KMS-11 (cell line): ENCODE measurements around the gene CPN1.

Source experiments
- H2AFZ ChIP-seq: fragments of 200-600 bp; sonication (generic); 2 replicates; pipeline ENCODE4 v1.6.1; 2016; ENCODE audit warnings: antibody characterized with exemption, mixed run types, low read depth
- H3K27ac ChIP-seq: fragments of 200-600 bp; sonication (generic); 2 replicates; pipeline ENCODE4 v1.6.1; 2016; ENCODE audit warnings: mild to moderate bottlenecking, mixed run types
- H3K27me3 ChIP-seq: fragments of 200-600 bp; sonication (generic); 2 replicates; pipeline ENCODE4 v1.6.1; 2017; ENCODE audit warnings: mild to moderate bottlenecking, low read depth, mixed run types, moderate library complexity; ENCODE audit not compliant: insufficient read depth
- H3K36me3 ChIP-seq: fragments of 200-600 bp; sonication (generic); 2 replicates; pipeline ENCODE4 v1.6.1; 2017; ENCODE audit warnings: mild to moderate bottlenecking, mixed run types; ENCODE audit not compliant: insufficient read depth
- H3K4me1 ChIP-seq: fragments of 200-600 bp; sonication (generic); 2 replicates; pipeline ENCODE4 v1.6.1; 2016; ENCODE audit warnings: mild to moderate bottlenecking, low read depth, mixed run types; ENCODE audit not compliant: poor library complexity, severe bottlenecking
- H3K4me2 ChIP-seq: fragments of 200-600 bp; sonication (generic); 2 replicates; pipeline ENCODE4 v1.7.0; 2016; ENCODE audit warnings: mild to moderate bottlenecking, mixed run types
- H3K4me3 ChIP-seq: fragments of 200-600 bp; sonication (generic); IDR thresholded peaks from 2 replicates; pipeline ENCODE4 v1.6.1; 2017; ENCODE audit warnings: low read depth, low read length, mixed read lengths; ENCODE audit not compliant: insufficient read depth
- H3K79me2 ChIP-seq: fragments of 200-600 bp; sonication (generic); 2 replicates; pipeline ENCODE4 v1.6.1; 2016; ENCODE audit warnings: low read depth, mixed run types; ENCODE audit not compliant: insufficient read depth
- H3K9ac ChIP-seq: fragments of 200-600 bp; sonication (generic); 2 replicates; pipeline ENCODE4 v1.6.1; 2016; ENCODE audit warnings: mild to moderate bottlenecking, mixed run types
- H4K20me1 ChIP-seq: fragments of 200-600 bp; sonication (generic); 2 replicates; pipeline ENCODE4 v1.6.1; 2016; ENCODE audit warnings: mild to moderate bottlenecking, mixed run types; ENCODE audit not compliant: insufficient read depth
- TF ChIP-seq, protein P1 (sequence below): fragments of 200-600 bp; sonication (generic); conservative IDR thresholded peaks from 2 replicates; pipeline ENCODE4 v1.6.1; 2017; ENCODE audit warnings: low read depth, mild to moderate bottlenecking, antibody characterized with exemption, low read length, moderate library complexity, mixed read lengths

Gene CPN1

DNA sequence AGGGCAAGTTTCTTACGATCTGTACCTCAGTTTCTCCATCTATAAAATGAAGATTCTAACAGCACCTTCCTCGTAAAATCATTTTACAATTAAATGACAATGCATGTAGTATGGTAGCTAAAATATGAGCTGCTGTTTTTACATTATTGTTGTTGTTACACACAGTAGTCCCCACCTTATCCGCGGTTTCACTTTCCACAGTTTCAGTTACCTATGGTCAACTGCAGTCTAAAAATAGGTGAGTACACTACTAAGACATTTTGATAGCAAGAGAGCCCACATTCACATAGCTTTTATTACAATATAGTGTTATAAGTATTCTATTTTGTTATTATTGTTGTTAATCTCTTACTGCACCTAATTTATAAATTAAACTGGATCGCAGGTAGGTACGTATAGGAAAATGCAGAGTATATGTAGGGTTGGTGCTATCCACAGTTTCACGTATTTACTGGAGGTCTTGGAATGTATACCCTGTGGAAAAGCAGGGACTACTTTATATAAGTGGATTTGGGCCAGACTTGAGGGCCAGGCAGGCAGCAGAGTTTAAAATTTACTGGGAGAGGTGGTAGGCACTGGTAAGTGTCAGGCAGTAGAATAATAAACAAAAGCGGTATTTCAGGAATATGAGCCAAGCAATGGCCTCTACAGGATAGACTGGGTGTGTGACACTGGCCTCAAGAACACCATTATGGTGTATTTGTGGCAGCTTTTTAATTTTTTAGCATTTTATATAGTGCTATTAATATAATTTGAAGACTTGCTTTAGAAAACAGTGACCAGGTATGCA is 82.2 kb downstream of the CPN1 start:
- Histone ChIP-seq H4K20me1 (no peaks in the 10 kb centered on the region), H3K4me1 (peaks cover 16% of the 10 kb centered on the region), H2AFZ (no peak overlapping the region), H3K79me2 (no peaks in the 10 kb centered on the region; the same call in 1 of the 2 replicates), H3K36me3 (no peaks in the 10 kb centered on the region), H3K27me3 (no peaks in the 10 kb centered on the region), H3K4me2 (peak overlapping the region; percentile 7; the same call in 1 of the 2 replicates), H3K27ac (no peak overlapping the region), H3K9ac (no peak overlapping the region), H3K4me3 (no peak overlapping the region)
- TF ChIP-seq, protein P1, sequence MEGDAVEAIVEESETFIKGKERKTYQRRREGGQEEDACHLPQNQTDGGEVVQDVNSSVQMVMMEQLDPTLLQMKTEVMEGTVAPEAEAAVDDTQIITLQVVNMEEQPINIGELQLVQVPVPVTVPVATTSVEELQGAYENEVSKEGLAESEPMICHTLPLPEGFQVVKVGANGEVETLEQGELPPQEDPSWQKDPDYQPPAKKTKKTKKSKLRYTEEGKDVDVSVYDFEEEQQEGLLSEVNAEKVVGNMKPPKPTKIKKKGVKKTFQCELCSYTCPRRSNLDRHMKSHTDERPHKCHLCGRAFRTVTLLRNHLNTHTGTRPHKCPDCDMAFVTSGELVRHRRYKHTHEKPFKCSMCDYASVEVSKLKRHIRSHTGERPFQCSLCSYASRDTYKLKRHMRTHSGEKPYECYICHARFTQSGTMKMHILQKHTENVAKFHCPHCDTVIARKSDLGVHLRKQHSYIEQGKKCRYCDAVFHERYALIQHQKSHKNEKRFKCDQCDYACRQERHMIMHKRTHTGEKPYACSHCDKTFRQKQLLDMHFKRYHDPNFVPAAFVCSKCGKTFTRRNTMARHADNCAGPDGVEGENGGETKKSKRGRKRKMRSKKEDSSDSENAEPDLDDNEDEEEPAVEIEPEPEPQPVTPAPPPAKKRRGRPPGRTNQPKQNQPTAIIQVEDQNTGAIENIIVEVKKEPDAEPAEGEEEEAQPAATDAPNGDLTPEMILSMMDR = no peak

DNA sequence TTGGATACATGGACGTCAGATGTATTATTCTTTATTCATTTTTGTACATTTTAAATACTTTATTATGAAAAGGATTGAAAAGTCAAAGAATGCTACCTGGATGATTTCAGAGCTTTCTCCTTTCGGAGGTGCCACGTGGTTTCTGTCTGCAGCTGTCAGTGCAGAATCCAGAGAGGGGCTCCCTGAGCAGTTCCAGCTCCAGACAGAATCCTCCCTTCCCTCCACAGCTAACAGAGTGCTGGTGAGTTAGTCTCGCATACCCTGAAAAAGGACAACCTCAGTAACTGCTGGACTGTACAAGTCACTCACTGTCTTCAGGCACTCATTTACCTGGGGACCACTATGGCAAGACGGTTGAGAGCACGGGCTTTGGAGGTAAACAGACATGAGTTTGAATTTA is 82.8 kb downstream of the CPN1 start:
- Histone ChIP-seq H3K9ac (no peak overlapping the region), H3K4me2 (no peak overlapping the region; the same call in 1 of the 2 replicates), H2AFZ (no peak overlapping the region), H3K27me3 (no peaks in the 10 kb centered on the region), H3K4me3 (no peak overlapping the region), H4K20me1 (no peaks in the 10 kb centered on the region), H3K79me2 (no peaks in the 10 kb centered on the region; the same call in 1 of the 2 replicates), H3K27ac (no peak overlapping the region), H3K4me1 (peaks cover 16% of the 10 kb centered on the region), H3K36me3 (no peaks in the 10 kb centered on the region)
- TF ChIP-seq, protein P1 = no peak

DNA sequence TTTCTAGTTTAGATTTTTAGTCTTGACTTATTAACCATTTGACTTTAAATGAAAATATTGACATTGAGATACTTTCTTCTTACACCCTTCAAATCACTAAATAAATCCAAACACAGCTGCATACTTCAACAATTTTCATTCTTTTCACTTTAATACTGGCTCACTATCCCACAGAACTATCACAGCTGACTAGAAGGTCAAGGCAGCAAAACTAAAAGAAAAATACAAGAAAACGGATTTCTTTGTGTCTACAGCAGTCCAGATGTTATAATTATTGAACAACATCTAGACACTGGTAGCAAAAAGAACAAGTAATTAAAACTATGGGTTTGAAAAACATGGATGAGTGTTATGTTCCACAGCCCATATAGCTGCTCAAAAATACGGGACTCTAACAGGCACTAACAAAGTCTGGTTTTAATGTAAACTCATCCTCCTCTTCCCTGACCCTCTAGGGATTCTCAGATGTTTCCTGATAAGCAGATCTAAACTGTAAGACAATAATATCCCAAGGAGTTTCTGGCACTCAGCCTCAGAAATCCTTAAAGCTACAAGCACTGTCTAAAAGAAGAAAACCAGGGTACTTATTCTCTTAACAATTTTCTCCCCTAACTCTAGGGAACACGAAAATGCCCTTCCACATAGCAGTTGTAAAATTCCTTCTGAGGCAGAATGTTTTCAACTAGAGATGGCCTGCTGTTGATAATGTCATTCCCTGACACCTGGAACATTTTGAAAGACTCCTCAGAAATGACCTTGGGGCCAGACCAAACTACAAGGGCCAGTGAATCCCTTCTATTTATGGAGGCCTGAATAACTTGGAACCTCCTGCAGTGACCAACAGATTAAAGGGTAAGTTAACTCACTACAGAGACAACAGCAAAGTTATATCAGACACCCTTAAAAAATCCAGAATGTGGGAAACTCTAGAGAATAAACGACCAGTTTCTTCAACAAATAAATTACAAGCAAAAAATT is 84.7 kb downstream of the CPN1 start:
- H3K9ac ChIP-seq = no peak overlapping the region
- H3K79me2 ChIP-seq = no peaks in the 10 kb centered on the region
- H3K36me3 ChIP-seq = no peaks in the 10 kb centered on the region
- no peak overlapping the region for H3K27ac ChIP-seq
- H3K27me3 ChIP-seq = no peaks in the 10 kb centered on the region
- no peaks in the 10 kb centered on the region for H4K20me1 ChIP-seq
- TF ChIP-seq, protein P1 = no peak
- H3K4me3 ChIP-seq = no peak overlapping the region
- peaks cover 16% of the 10 kb centered on the region for H3K4me1 ChIP-seq
- no peak overlapping the region for H2AFZ ChIP-seq
- H3K4me2 ChIP-seq = no peak overlapping the region

DNA sequence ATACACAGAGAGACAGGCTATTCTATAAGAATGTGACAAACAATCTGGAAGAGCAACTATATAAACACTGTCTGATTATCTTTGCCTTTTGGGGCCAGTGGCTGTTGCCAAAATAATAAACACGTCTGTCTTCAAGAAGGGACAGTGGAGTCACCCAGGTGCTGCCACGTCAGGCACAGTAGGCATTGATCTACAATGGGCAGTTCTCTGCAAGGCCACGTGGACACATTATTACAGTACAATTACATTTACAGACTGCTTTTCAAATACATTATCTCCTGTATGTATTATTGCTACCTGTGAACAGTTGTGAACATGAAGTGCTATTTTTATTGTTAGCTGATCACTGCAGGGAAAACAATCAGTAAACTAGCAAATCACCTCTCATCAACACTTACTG is 86.0 kb downstream of the CPN1 start:
- no peak overlapping the region for H2AFZ ChIP-seq
- no peak overlapping the region for H3K4me2 ChIP-seq
- no peaks in the 10 kb centered on the region for H3K79me2 ChIP-seq
- no peaks in the 10 kb centered on the region for H3K36me3 ChIP-seq
- H4K20me1 ChIP-seq = no peaks in the 10 kb centered on the region
- no peak overlapping the region for H3K9ac ChIP-seq
- TF ChIP-seq, protein P1 = no peak
- H3K27me3 ChIP-seq = no peaks in the 10 kb centered on the region
- H3K27ac ChIP-seq = no peak overlapping the region
- H3K4me1 ChIP-seq = peaks cover 16% of the 10 kb centered on the region
- no peak overlapping the region for H3K4me3 ChIP-seq
